HG03139 (cell line): ENCODE data around the gene NRXN3.

Experiments used
- ATAC-seq: cut with Tn5 transposase; IDR thresholded peaks from one replicate; pipeline ENCODE4 v1.9.1; 2021; ENCODE audit not compliant: unreplicated experiment

Gene NRXN3

DNA sequence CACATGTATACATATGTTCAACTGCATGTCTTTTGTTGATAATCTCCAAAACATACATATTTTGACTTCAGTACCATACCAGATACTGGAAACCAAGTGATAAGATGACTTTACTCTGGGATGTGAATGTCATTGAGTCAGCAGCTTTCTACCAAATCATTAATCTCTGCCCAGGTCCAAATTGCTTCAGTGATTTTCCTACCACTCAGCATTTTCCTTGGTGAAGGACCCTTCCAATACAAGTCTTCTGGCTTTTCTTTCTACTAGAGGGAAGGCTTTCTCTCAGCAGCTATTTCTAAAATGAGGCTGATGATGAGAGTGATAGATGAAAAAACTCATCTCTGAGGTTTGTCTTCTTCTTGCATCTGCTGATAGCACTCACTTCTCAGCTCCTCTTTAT lies 1008.5 kb downstream of the NRXN3 start:
- ATAC-seq = no peak

DNA sequence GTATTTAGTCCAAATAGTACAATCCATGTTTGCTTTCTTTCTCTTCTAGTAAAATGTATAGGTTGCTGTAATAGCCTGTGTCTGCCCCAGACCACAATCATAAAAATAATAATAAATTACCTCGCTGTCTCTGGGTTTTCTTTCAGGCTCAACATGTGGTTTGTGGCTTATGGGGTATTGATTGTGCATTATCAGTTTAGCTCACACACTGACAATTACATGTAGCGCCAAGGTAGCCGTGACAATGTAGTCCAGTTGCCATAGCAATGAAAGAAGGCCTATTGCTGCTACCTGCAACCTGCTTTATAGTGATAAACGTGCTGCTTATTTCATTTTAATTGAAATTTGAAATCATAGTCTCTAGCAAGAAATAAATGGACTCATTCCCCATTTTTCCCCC lies 1009.8 kb downstream of the NRXN3 start:
- no peak for ATAC-seq

- ATAC-seq = no peak
Measured at GRCh38 chr14:79180656-79181055, 1010.5 kb downstream of the NRXN3 start.

- ATAC-seq = no peak
Measured at GRCh38 chr14:79186523-79186922, 1016.4 kb downstream of the NRXN3 start.

- no peak for ATAC-seq
Measured at GRCh38 chr14:79193689-79194477, 1023.7 kb downstream of the NRXN3 start.

- ATAC-seq = no peak
Measured at GRCh38 chr14:79196216-79196615, 1026.0 kb downstream of the NRXN3 start.

GRCh38 chr14:79197516-79197915 lies 1027.3 kb downstream of the NRXN3 start:
- ATAC-seq = no peak

DNA sequence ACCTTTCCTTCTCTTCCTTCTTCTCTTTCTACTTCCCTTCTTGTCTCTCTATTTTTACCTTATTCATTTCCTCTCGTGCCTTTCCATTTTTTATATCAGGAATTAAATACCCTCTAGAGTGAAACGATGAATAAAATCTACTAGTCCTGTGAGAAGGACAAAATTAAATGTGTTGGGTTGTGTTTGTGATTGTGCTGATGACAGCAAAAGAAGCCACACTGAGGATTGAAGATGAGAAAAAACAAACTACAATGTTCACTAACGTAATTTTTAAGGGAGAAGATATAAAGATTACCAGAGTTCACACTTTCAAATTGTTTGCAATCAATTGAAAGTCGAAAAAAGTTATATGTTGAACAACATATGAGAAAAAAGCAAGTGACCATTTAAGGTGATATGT lies 1029.0 kb downstream of the NRXN3 start:
- ATAC-seq = no peak

DNA sequence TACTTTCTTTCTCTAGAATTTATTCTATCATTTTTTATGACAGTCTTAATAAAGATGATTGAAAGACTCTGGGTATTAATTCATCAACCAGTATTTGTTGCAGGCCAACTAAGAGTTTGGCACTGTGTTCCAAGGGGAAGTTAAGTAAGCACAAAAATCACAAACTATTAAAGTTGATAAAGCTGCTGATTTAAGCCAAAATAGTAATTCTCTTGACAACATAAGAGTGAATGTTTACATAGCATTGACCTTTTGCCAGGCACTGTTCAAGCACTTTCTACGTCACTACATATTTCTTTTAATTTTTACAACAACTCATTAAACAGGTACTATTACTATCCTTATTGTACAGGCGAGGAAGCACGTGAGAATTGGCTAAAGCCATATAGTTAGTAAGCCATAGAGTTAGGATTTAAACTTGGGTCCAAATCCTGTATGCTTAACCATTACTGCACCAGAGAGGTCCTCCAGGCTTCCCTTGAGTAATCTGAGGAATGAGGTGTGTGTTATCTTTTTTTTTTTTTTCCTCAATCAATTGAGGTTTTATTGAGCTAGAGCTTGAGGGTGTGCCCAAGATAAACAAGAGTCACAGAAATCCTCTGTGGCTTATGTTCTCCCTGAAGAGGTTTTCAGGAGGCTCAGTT lies 1031.5 kb downstream of the NRXN3 start:
- ATAC-seq = no peak

DNA sequence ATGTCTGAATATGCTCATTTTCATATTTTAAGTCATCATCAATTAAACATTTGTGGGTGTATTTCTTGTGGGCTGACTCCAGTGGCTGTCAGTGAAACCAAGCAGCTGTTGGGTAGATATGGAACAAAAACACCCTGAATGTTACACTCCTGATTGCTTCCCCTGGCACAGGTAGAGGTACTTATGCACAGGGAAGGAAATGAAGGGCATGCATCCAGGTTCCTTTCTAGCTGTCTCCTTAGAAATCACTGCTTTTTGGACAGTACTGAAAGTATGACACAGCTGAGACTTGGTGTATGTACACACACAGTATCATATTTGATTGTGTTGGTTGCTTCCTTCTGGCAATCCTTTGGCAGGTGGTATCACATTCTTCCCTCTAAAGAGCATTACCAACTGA lies 1034.4 kb downstream of the NRXN3 start:
- no peak for ATAC-seq

GRCh38 chr14:79209418-79209817 lies 1039.2 kb downstream of the NRXN3 start:
- ATAC-seq = no peak

GRCh38 chr14:79225815-79226214 lies 1055.6 kb downstream of the NRXN3 start:
- no peak for ATAC-seq

DNA sequence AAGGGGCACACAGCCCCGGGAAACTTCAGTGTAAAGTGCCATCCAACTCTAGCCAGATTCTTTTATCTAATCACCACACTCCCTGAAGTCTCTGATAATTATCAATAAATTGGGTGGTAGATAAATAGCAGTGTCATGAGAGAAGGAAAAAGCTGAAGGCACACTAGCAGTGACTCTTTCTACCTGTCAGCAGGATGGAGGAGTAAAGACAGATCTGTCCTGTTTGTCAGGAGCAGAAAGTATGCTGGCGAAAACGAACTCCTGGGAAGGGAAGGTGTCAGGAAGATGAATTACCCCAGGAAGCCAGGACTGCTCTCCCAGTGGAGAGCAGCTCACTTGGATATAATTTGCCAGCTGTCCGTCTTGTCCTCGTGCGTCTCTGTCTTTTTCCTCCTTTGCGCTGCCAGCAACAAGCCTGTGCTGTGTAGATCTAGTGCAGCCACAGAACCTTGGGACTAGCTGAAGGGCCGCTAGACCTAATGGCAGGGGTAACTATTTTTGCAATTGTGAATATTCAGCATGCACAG lies 1059.3 kb downstream of the NRXN3 start:
- ATAC-seq = no peak

DNA sequence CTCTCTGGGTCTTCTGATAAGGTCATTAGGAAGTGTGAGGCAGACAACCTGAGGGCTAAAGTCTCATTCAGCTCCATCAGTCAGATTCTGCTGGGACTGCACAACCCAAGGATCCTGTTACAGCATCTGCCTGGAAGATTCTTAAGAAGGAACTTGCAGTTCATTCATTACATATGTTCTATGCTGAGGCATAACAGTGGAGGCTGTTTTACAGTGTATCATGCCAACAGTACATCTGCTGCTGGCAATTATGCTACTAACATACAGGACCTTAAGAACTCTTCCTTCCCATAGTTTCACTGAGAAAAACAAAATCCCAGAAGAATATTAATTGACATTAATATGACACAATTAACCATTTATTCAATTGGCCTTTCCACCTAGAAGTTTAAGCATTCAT lies 1072.5 kb downstream of the NRXN3 start:
- ATAC-seq = no peak

DNA sequence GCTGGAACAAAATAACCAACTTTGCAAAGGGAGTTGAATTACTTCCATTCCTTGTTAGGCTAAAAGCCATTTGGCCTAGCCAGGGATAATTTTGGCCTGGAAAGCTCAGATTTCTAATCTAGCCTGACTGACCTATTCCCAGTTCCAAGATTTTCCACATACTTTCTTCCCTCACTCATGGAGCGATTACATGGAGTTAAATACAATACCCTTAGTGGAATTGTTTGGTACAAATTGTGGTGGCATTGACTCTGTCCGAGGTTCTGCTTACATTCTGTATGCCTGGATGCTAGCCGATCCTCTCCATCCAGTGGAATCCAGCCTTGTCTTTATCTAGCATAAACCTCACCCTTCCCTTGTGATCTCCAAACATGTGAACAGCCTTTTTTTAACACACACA lies 1076.0 kb downstream of the NRXN3 start:
- no peak for ATAC-seq

DNA sequence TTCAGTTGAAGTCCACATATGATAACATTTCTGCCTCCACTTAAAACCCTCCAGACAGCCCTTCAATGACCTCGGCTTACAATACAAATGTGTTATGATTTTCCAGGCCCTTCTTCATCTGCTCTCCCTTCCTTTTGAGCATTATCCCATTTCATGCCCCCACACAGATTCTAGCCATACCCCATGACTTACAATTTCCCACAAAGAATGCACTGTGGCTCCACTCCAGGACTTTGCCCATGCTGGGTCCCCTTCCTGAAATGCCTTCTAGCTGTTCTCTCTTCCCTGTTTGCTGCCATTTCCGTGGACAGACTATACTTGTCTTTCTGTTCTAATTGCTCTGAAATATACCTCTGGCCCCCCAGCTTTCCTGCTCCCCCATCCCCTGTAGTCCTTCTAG lies 1078.0 kb downstream of the NRXN3 start:
- ATAC-seq = no peak

- no peak for ATAC-seq
Measured at GRCh38 chr14:79248771-79249170, 1078.6 kb downstream of the NRXN3 start.

GRCh38 chr14:79251278-79251677 lies 1081.1 kb downstream of the NRXN3 start:
- no peak for ATAC-seq

DNA sequence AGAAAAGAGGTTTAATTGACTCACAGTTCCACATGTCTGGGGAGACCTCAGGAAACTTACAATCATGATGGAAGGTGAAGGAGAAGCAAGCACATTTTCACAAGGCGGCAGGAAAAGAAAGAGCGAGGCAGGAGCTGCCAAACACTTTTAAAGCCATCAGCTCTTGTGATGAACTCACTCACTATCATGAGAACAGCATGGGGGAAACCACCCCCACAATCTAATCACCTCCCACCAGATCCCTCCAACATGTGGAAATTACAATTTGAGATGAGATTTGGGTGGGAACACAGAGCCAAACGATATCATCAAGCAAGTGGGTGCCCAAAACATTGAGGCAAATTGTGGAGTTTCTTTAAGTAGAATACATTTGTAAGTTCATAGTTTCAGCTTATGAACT lies 1083.4 kb downstream of the NRXN3 start:
- no peak for ATAC-seq

- no peak for ATAC-seq
Measured at GRCh38 chr14:79254069-79254775, 1084.0 kb downstream of the NRXN3 start.

GRCh38 chr14:79256380-79256779 lies 1086.2 kb downstream of the NRXN3 start:
- ATAC-seq = no peak

GRCh38 chr14:79260406-79260805 lies 1090.2 kb downstream of the NRXN3 start:
- ATAC-seq = no peak
